GM23338 (cell line): Measurements from ENCODE around the gene DCLK1. TPM values are rescaled to one million over a fixed set of nuclear protein-coding genes. Genes with fewer than 3 reads are reported as not detected.

Experiments
- ATAC-seq: fragments of 200-7000 bp; cut with Tn5 transposase; 3 replicates; pipeline ENCODE4 v1.9.1; 2020
- DNase-seq: peaks from one replicate; pipeline ENCODE4 v3.0.0-alpha.2; 2015; ENCODE audit warnings: low spot score
- H2AFZ ChIP-seq: fragments of 200-600 bp; sonication (generic); 2 replicates; pipeline ENCODE4 v1.8.0; 2016; ENCODE audit warnings: antibody characterized with exemption, mild to moderate bottlenecking, moderate library complexity
- H3F3A ChIP-seq: fragments of 200-600 bp; sonication (generic); replicated peaks from 2 replicates; pipeline ENCODE4 v1.8.0; 2017; ENCODE audit warnings: antibody characterized with exemption, mixed run types, low read depth
- H3K27ac ChIP-seq: fragments of 200-600 bp; sonication (generic); 2 replicates; pipeline ENCODE4 v1.6.1; 2016; ENCODE audit warnings: low read depth
- H3K27me3 ChIP-seq: fragments of 200-600 bp; sonication (generic); 2 replicates; pipeline ENCODE4 v1.8.0; 2016; ENCODE audit warnings: mild to moderate bottlenecking, mixed run types, moderate library complexity; ENCODE audit not compliant: insufficient read depth
- H3K36me3 ChIP-seq: fragments of 200-600 bp; sonication (generic); 2 replicates; pipeline ENCODE4 v1.8.0; 2016; ENCODE audit warnings: mild to moderate bottlenecking; ENCODE audit not compliant: insufficient read depth
- H3K4me1 ChIP-seq: fragments of 200-600 bp; sonication (generic); 2 replicates; pipeline ENCODE4 v1.8.0; 2016; ENCODE audit warnings: mild to moderate bottlenecking, moderate library complexity; ENCODE audit not compliant: insufficient read depth
- H3K4me2 ChIP-seq: fragments of 200-600 bp; sonication (generic); 2 replicates; pipeline ENCODE4 v1.7.1; 2017; ENCODE audit warnings: mixed run types
- H3K4me3 ChIP-seq: fragments of 200-600 bp; sonication (generic); 2 replicates; pipeline ENCODE4 v1.6.1; 2016; ENCODE audit warnings: mixed run types
- H3K79me2 ChIP-seq: fragments of 200-600 bp; sonication (generic); replicated peaks from 2 replicates; pipeline ENCODE4 v1.8.0; 2017; ENCODE audit warnings: mild to moderate bottlenecking; ENCODE audit not compliant: insufficient read depth
- H3K9me2 ChIP-seq: fragments of 200-600 bp; sonication (generic); 2 replicates; pipeline ENCODE4 v1.8.0; 2017; ENCODE audit not compliant: insufficient read depth
- H4K20me1 ChIP-seq: fragments of 200-600 bp; sonication (generic); replicated peaks from 2 replicates; pipeline ENCODE4 v1.8.0; 2017; ENCODE audit warnings: mild to moderate bottlenecking; ENCODE audit not compliant: insufficient read depth
- H3K27ac Mint-ChIP-seq: 2 replicates; pipeline ENCODE4 v1.8.0; 2020; ENCODE audit warnings: inconsistent platforms, mild to moderate bottlenecking, moderate library complexity, mixed read lengths
- H3K27me3 Mint-ChIP-seq: 3 replicates; pipeline ENCODE4 v1.8.0; 2022; ENCODE audit warnings: low read depth, mild to moderate bottlenecking, moderate library complexity, mixed read lengths, inconsistent platforms; ENCODE audit not compliant: insufficient read depth, poor library complexity
- H3K36me3 Mint-ChIP-seq: 3 replicates; pipeline ENCODE4 v1.8.0; 2021; ENCODE audit warnings: low read depth, mild to moderate bottlenecking, inconsistent platforms, moderate library complexity, mixed read lengths
- H3K4me1 Mint-ChIP-seq: 3 replicates; pipeline ENCODE4 v1.8.0; 2020; ENCODE audit warnings: mild to moderate bottlenecking, inconsistent platforms, mixed read lengths
- H3K4me3 Mint-ChIP-seq: 3 replicates; pipeline ENCODE4 v1.8.0; 2021; ENCODE audit warnings: moderate library complexity, mild to moderate bottlenecking, inconsistent platforms, mixed read lengths
- H3K9me3 Mint-ChIP-seq: 3 replicates; pipeline ENCODE4 v1.8.0; 2020; ENCODE audit warnings: moderate library complexity, mild to moderate bottlenecking, inconsistent platforms, mixed read lengths
- CREB1 ChIP-seq: fragments of 250-450 bp; sonication (Bioruptor Pico); IDR thresholded peaks from 2 replicates; pipeline ENCODE4 v1.5.0; 2020; ENCODE audit warnings: low read depth, mild to moderate bottlenecking, moderate library complexity
- JUNB ChIP-seq: IDR thresholded peaks from one replicate; pipeline ENCODE4 v1.6.1; 2016; ENCODE audit warnings: antibody characterized with exemption; ENCODE audit not compliant: unreplicated experiment
- NANOG ChIP-seq: IDR thresholded peaks from 2 replicates; pipeline ENCODE4 v1.6.1; 2016; ENCODE audit warnings: antibody characterized with exemption, borderline replicate concordance
- POLR2AphosphoS5 ChIP-seq: IDR thresholded peaks from 2 replicates; pipeline ENCODE4 v1.6.1; 2016; ENCODE audit warnings: antibody characterized with exemption, low read depth
- REST ChIP-seq: IDR thresholded peaks from one replicate; pipeline ENCODE4 v1.6.1; 2018; ENCODE audit warnings: antibody characterized with exemption; ENCODE audit not compliant: unreplicated experiment
- STAT1 ChIP-seq: IDR thresholded peaks from one replicate; pipeline ENCODE4 v1.6.1; 2016; ENCODE audit warnings: antibody characterized with exemption; ENCODE audit not compliant: unreplicated experiment
- ZNF462 ChIP-seq: fragments of 250-450 bp; sonication (Bioruptor Pico); IDR thresholded peaks from 2 replicates; pipeline ENCODE4 v1.5.0; 2020; ENCODE audit warnings: mild to moderate bottlenecking, moderate library complexity
- polyA plus RNA-seq: library from polyadenylated mRNA; unstranded; fragments of >200 nt; fragmentation: Nextera tagmentation; extraction: Ambion mirVana; gene quantifications from 2 replicates; pipeline ENCODE4 v1.2.1, GENCODE V29; 2016
- total RNA-seq: library from RNA; depleted of rRNA; stranded (reverse); fragments of >200 nt; shearing (Covaris generic); gene quantifications from 2 replicates; pipeline ENCODE4 v1.2.3, GENCODE V29; 2014

The DCLK1 gene
- total and polyA plus RNA-seq, 2 experiments from 2014 or later: 13.1 to 57.7 TPM

- Histone ChIP-seq H3K9me2 (peaks cover 12% of the 10 kb centered on the region; the same call in 1 of the 2 replicates), H4K20me1 (no peaks in the 10 kb centered on the region), H3K27ac (no peak overlapping the region), H3K4me1 (no peaks in the 10 kb centered on the region), H3K4me2 (no peak overlapping the region), H3K4me3 (no peak overlapping the region), H3F3A (peaks cover 14% of the 10 kb centered on the region; the same call in 1 of the 2 replicates), H3K79me2 (no peaks in the 10 kb centered on the region), H2AFZ (no peak overlapping the region), H3K36me3 (no peaks in the 10 kb centered on the region), H3K27me3 (no peaks in the 10 kb centered on the region)
- H3K4me1 Mint-ChIP-seq: no peaks in the 10 kb centered on the region; the same call in 2 of the 3 replicates
- TF ChIP-seq JUNB (no peak), POLR2AphosphoS5 (no peak), STAT1 (no peak), NANOG (no peak), CREB1 (no peak), REST (no peak), ZNF462 (CRISPR knock-in tag) (no peak)
- no peak overlapping the region for H3K4me3 Mint-ChIP-seq
- H3K36me3 Mint-ChIP-seq: no peaks in the 10 kb centered on the region
- no peaks in the 10 kb centered on the region for H3K9me3 Mint-ChIP-seq
- DNase-seq (no peak), ATAC-seq (no peak)
- H3K27me3 Mint-ChIP-seq: peaks cover 6% of the 10 kb centered on the region
- H3K27ac Mint-ChIP-seq: no peak overlapping the region
Measured at GRCh38 chr13:35761440-35762252, 369.5 kb downstream of the DCLK1 start.
